HG03442 (cell line): Measurements from ENCODE around the gene TIMM23.
"Not testable (repeated sequence)": the region's sequence is repeated elsewhere in the genome, so short reads cannot be mapped to it uniquely, and the experiment has no call there.

ENCODE experiments used
- ATAC-seq: cut with Tn5 transposase; IDR thresholded peaks from one replicate; pipeline ENCODE4 v1.9.1; 2021; ENCODE audit warnings: mild to moderate bottlenecking, moderate library complexity; ENCODE audit not compliant: unreplicated experiment

TIMM23 gene

GRCh38 chr10:45972106-45972812, at the start of gene TIMM23:
TSS of gene TIMM23 (plus strand) at chr10:45972489. CDS start at chr10:45972625, 136 bp downstream.
- peak; percentile 60 for ATAC-seq

- not testable (repeated sequence) for ATAC-seq
Observed at GRCh38 chr10:45926790-45927189, 45.5 kb upstream of the TIMM23 start.

GRCh38 chr10:45931305-45931704, 41.0 kb upstream of the TIMM23 start:
- ATAC-seq, result not testable (repeated sequence)

- not testable (repeated sequence) for ATAC-seq
Observed at GRCh38 chr10:45934788-45935187, 37.5 kb upstream of the TIMM23 start.

GRCh38 chr10:45939176-45939697, 33.1 kb upstream of the TIMM23 start:
- ATAC-seq, result not testable (repeated sequence)

GRCh38 chr10:45941196-45941595, 31.1 kb upstream of the TIMM23 start:
- not testable (repeated sequence) for ATAC-seq

GRCh38 chr10:45945476-45945875, 26.8 kb upstream of the TIMM23 start:
- ATAC-seq, result not testable (repeated sequence)

- ATAC-seq, result not testable (repeated sequence)
Observed at GRCh38 chr10:45947363-45947762, 24.9 kb upstream of the TIMM23 start.

GRCh38 chr10:45948801-45949200, 23.5 kb upstream of the TIMM23 start:
- not testable (repeated sequence) for ATAC-seq

- ATAC-seq, result not testable (repeated sequence)
Observed at GRCh38 chr10:45954367-45954766, 17.9 kb upstream of the TIMM23 start.

- not testable (repeated sequence) for ATAC-seq
Observed at GRCh38 chr10:45956634-45957033, 15.7 kb upstream of the TIMM23 start.

GRCh38 chr10:45957928-45958327, 14.4 kb upstream of the TIMM23 start:
- ATAC-seq, result not testable (repeated sequence)

- ATAC-seq, result not testable (repeated sequence)
Observed at GRCh38 chr10:45962686-45963452, 9.4 kb upstream of the TIMM23 start.

- ATAC-seq, result not testable (repeated sequence)
Observed at GRCh38 chr10:45971019-45971418, 1.3 kb upstream of the TIMM23 start.

- peak; percentile 33 for ATAC-seq
Observed at GRCh38 chr10:45971742-45972105, 565 bp upstream of the TIMM23 start.

GRCh38 chr10:45972813-45973169, 502 bp downstream of the TIMM23 start:
- ATAC-seq, result peak; percentile 8

- not testable (repeated sequence) for ATAC-seq
Observed at GRCh38 chr10:45974041-45974440, 1.8 kb downstream of the TIMM23 start.

GRCh38 chr10:45978554-45978953, 6.3 kb downstream of the TIMM23 start:
- ATAC-seq, result peak; percentile 93

GRCh38 chr10:45981367-45981766, 9.1 kb downstream of the TIMM23 start:
- not testable (repeated sequence) for ATAC-seq

- peak; percentile 50 for ATAC-seq
Observed at GRCh38 chr10:45983538-45984186, 11.4 kb downstream of the TIMM23 start.

GRCh38 chr10:45984473-45984872, 12.2 kb downstream of the TIMM23 start:
- ATAC-seq, result not testable (repeated sequence)
